NCI-H146 treated with DMSO at 0.1 percent for 48 hours (cell line): Measurements from ENCODE around the gene GRIP2.

Experiments
- DNase-seq: peaks from one replicate; lab custom pipeline; 2025; ENCODE audit not compliant: unreplicated experiment; lab: John Stamatoyannopoulos, UW

The GRIP2 gene

DNA sequence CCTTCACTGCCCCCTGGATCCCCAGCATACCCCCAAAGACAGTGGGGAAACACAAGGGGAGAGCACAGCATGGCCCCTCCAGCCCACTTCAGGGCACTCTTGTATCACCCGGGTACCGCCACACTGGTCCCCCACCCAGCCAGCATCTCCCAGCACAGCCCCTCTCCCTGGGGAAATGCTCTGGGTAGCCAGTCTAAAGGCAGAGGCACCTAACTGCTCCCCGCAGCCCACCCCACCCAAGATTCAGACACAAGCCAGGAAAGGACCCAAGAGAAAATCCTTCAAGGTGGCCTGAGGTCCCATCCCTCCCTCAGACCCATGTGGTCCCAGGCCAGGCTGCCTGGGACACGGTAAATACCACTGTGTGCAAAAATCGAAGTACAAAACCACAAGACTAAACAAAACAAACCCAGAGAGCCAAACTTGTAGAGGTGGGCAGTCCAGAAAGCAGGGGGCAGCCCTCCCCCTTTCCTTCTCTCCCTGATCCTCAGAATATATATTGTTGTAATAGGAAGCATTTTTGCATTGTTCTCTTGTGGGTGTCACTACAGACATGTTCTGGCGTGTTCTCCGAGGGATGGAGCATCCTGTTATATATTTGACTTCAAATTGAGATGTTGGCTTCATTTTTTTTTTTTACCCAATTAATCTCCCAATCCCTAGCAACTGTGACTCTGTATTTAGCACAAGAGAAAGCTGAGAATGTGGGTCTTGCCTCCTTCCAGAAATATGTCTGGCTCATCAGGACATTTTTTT, 51.7 kb downstream of the GRIP2 start:
- DNase-seq = no peak

DNA sequence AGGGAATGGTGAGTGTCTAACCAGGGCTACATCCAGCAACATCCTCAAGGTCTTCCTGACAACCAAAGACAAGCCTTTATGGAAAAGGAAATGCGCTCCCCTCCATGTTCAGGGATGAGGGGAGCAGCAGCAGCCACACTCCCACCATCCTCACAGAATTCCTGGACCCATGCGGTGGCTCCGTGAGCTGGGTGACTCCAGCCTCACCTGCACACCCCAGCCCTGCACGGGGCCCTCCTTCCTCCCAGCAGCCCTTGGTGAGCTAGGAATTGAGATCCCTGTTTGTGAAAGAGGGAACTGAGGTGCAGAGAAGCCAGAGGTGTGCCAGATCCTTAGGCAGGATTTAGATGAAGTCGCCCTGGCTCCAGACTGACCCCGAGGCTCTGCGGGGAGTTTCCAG, 52.3 kb downstream of the GRIP2 start:
- DNase-seq = no peak

DNA sequence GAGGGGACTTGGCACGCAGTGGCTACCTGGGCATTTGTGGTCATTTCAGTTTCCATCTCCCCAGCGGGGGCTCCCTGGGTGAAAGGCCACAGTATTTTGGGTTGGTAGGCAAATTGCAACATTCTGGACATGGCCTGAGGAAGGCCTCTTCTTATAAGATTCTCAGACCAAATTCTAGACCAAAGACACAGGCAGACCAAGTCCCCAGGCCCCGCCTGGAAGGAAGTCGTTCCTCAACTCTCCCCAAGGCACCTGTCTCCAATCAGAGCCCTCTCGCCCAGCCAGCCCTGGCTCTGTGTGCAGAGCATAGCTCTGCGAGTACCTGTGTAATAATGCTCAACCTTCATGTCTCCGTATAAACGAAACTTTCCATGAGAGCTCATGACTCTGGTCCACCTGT, 53.1 kb downstream of the GRIP2 start:
- no peak for DNase-seq

DNA sequence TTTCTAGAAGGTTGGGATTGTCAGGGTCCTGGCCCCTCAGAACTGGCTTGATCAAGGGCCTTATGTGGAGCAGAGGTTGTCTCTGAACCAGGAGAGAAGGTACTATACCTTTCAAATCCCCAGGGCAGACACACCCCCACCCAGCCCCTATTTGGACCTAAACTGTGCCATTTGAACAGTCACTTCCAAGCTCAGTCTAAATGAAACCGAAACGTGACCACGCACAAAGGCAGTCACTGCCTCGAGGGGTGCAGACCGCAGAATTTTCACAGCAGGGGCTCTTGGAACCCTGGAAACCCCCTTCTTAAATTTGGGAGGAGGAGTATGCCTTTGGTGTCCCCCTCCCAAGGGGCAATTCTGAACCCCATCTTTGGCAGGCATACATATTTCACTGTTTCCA, 53.7 kb downstream of the GRIP2 start:
- DNase-seq = no peak

DNA sequence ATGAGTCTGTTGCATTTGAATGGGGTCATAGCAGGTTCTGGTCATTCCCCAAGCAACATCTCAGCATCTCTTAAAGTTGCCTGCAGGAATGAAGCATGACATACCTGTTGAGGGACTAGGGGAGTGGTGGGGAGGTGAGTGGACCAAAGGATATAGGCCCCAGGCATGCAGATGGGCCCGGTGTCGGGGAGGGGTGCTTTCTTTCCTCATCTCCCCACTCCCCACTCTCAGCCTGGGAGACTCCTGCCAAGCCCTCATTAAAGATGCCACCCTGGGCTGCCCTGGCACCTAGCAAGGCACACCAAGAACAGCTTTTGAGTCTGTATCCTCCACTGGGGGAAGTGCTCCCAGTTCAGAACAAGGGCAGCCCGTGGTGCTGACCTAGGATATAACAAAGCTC, 54.2 kb downstream of the GRIP2 start:
- DNase-seq = no peak

DNA sequence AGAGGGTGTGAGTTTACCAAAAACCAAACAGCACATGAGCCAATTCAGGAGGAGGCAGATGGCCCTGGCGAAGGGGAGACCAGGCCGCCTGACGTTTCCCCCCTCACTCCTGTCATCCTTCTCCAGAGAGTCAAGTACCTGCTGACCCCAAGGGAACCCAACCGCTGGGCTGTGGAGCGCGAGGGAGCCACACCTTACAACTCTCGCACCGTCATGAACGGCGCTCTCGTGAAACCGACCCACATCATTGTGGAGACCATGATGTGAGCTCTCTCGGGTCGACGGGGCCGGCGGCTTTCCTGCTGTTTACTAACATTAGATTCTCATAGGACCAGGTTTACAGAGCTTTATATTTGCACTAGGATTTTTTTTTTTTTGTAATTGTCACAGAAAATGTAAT, 55.4 kb downstream of the GRIP2 start:
- DNase-seq = no peak

DNA sequence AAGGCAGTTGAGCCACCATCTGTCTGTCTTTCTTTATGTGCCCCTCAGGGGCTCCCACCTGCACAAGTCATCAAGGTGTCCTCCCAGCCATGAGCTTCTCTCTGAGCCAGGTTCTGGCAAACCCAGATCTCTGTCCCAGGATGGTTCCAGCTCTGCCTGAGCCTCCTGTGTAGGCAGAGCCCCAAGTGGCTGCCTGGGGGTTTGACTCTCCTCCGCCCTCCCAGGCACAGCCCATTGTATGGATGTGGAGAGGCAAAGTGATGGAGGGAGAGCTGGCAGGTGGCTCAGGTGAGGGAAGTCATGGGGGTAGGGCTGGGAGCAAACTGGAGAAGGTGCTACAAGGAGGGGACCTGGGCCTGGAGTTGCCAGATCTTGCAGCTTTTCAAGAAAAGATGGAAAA, 56.9 kb downstream of the GRIP2 start:
- no peak for DNase-seq

DNA sequence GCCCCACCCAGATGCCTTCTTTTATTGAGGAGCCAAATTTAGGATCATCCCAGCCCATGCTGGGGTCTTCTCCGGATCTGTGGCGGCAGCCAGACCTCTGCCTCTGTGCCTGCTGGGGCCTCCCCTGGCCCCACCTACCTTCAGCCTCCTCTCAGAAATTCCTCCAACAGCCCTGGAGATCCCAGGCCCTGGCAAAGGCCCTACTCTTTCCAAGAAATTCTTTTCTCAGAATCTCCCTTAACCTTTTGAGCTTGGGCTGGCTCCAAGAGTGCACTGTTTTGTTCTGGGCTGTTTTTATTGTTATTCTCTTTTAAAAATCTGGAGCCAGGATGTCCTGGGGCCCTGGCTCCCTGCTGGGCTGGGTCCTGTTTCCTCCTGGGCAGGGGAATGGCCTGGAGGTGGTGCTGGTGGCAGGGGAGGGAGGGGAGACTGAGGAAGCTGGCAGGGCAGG, 57.8 kb downstream of the GRIP2 start:
- DNase-seq = no peak

DNA sequence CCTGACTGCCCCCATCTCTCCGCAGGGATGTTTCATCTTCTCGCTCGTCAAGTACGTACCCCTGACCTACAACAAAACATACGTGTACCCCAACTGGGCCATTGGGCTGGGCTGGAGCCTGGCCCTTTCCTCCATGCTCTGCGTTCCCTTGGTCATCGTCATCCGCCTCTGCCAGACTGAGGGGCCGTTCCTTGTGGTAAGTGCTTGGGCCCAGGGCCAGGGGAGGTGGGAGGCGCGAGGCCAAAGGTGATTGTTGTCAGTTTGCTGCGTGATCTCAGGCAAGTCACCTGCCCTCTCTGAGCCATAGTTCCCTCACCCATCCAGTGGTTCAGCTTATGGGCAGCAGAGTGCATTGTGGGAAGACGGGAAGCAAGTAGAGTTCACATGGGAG, 58.5 kb downstream of the GRIP2 start:
- DNase-seq = no peak

DNA sequence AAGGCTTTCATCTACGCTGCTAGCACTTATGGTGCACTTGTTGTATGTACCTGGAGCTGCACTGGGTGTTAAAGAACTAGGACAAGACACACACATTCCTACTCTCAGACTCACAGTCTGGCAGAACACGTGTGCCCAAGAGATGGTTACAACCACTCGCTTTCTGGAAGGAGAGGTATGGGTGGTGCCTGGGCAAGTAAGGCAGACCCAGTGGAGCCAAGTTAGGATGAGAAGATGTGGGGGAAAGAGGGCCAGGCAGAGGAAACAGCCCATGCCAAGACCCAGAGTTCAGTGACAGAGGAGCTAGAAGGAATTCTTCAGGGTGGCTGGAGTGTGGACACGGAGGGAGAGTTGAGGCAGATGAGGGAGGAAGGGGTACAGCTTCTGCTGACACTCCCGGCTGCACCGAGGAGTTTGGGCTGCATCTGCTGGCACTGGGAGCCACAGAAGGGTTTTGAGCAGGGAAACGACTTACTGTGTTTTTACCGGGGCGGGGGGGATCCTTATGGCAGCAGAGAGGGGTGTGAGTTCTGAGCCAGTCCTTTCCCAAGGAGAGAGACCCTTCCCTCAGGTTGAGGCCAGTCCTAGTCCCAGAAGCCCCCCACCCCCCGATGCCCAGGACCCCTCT, 59.0 kb downstream of the GRIP2 start:
- DNase-seq = no peak

DNA sequence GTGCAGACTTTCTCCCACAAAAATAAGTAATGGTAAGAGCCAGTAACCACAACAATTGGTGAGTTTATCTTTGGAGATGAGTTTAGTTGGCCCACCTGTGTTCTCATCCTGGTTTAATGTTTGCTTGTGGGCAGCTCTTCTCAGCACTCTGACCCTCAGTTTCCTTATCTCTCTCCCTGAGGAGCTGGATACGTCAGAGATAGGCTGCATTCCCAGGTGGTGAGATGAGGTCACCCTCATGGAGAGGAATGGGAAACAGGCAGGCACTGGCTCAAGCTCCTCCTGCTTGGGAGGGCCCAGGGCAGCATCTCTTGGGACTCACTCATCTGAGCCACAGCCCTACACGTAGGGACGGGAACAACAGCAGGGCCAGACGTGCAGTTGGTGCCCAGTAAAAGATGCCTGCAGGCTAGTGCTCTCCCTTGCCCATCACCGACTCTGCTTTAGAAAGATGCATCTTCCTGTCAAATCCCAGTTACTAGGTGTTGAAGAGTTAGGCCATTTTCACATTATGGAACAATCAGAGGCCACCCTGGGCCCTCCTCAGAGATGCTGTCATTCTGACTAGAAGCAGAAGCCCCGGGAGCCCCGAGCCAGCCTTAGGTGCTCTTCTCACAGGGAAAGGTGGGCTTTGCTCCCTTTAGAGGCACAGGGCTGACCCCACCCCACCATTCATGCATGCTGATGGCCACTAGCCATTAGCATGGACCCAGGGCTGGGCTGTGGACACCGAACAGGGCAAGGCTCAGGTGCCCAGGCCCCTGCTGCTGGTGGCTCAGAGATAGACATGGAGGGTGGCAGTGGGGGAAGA, 59.7 kb downstream of the GRIP2 start:
- DNase-seq = no peak

DNA sequence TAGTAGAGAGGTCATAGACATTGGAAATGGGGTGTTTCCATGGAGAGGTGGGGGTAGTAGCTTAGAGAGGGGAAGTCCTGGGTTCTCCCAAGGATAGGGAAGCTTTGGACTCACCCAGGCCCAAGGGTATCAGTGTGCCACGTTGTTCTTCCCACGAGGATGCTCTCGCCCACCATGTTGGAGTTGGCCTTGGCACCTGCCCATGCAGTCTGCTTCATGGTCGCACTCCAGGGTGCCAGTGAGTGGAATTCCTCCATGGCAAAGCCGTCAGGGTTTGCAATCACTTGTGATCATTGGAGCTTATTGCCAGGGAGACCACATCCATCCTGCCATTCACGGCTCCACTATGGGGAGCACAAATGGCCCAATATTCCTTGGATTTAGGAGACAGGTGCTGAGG, 60.6 kb downstream of the GRIP2 start:
- no peak for DNase-seq

DNA sequence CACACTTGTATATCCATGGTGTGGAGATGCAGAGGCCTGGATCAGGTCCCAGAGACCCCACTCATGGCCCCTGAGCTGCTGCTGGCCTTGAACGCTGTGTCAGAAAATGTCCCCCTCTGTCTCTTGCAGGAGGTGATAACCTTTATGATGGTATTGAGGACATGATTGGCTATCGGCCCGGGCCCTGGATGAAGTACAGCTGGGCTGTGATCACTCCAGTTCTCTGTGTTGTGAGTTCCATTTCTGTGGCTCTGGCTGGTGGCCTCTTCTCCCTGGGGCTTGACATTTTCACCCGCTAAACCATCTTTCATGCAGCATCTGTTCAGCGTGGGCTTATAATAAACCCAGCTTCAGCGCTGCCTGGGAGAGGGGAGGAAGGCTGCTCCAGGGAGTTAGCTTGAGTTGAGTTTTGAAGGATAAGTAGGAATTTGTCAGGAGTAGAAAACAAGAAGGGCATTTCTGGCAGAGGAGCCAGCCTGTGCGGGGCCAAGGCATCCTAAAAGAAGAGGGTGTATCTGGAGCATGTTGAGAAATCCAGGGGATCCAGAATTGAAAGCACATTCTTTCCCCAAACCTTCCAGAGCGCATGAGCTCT, 61.1 kb downstream of the GRIP2 start:
- DNase-seq = no peak

DNA sequence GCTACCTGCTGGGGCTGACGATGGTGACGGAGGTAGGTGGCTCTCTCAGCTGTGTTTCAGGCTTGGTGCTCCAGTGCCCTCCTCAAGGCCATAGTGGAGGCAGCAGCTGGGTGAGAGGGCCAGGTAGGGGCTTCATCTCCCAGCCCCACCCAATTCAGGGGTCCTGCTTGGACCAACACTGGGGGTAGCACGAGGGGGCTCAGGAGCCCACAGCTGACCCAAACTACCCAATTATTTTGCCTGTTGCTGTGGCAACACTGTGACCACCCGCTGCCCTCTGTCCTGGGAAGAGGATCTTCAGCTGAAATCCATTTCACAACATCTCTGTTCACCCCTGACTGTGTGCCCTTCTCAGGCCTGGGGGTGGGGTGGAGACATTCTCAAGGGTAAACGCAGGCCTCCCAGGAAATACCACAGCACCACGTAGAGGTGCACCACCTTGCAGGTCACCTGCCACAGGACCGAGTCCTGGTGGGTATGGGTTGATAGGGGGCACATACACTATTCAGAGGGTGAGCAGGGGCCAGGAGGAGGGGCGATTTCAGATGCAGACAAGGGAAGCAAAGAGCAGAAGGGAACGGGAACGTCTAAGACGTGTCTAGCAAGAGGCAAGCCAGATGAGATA, 62.7 kb downstream of the GRIP2 start:
- no peak for DNase-seq

DNA sequence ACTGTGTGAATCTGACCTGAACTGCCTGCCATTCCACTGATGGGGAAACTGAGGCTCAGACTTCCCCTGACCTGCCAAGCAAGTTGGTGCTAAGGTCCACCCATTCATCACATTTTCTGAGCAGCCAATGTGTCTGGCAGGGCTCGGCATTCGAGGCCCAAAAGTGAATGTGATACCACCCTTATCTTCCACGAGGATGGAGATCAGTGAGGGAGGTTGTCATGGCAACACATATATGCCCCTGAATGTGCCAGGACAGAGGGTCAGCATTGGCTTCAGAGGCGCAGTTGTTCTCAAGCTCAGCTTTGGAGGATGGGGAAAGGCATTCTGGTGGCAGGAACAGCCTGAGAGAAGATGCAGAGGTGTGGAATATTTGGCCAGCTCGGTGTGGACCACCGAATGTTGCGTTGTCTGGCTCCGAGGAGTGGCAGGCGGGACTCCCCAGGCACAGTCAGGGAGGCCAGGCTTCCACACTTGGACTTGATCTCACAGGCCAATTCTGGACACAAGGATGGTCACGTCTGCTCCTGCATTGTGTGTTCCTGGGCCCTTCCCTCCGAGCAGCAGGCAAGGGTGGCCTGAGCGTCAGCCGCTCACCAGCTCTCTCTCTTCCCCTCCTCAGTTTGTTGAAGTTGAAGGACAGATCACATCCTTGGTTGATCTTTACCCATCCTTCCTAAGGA, 63.4 kb downstream of the GRIP2 start:
- DNase-seq = no peak

DNA sequence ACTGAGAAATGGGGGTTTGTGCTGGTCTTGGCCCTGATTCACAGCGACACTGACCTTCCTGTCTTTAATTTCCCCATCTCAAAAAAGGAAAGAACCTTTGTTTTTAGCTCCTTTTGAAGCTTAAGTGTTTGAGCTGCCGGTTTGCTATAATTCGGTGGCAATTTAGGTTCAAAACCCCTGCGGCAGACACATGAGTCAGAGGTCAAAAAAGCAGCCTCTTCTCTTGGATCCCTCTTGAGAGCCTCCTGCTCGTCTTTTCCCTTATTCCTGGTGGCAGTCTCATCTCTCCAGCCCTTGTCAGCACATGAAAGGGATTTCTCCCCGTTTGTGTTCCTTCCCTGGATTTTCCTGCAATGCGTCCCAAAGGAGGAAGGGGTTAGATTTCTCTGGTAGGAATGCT, 64.5 kb downstream of the GRIP2 start:
- no peak for DNase-seq

DNA sequence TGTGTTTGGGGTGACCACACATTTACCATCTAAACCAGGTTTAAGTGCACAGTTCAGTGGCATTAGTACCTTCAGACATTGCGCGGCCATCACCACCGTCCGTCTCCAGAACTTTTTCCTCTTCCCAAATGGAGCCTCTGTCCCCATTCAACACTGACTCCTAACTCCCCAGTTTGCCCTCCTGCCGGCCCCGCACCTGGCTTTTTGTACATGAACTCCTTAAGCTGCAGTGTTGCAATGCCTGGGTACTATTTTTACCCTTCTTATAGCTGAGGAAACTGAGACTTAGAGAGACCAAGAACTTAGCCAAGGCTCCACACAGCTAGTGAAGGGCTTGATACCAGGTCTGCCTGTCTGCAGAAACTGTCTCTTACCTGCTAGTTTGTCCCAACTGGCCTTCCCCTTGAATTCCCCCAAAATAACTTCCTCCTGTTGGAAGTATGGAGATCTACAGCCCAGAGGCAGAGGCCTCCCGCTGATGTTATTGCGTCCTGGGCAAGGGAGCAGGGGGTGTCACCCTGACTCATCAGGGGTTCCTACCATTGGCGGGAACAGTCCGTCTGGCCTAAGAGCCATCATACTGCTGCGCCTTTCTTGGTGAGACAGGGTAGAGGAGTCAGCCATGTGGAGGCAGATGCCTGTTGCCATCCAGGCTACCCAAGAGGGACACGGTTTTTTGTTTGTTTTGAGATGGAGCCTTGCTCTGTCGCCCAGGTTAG, 65.6 kb downstream of the GRIP2 start:
- no peak for DNase-seq

DNA sequence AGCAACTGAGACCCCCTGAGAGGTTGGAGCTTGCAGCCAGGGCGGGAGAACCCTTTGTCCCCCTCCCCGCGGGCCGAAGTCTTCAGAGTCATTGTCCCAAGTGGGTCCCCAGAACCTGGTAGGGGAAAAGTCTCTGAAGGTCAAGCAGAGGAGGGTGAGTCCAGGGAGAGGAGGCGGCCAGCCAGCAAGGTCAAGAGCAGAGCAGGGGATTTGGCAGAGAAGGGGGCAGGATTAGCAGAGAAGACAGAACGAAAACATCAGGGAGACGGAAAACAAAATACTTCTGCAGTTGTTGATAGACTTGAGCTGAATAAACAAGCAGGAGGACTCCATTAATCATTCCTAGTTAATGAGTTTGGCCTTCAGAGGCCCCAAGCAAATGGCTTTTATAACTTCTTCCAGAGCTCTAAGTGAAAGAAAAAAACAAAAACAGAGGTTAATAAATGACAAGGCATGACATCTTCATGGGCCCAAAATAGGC, 66.7 kb downstream of the GRIP2 start:
- DNase-seq = no peak

DNA sequence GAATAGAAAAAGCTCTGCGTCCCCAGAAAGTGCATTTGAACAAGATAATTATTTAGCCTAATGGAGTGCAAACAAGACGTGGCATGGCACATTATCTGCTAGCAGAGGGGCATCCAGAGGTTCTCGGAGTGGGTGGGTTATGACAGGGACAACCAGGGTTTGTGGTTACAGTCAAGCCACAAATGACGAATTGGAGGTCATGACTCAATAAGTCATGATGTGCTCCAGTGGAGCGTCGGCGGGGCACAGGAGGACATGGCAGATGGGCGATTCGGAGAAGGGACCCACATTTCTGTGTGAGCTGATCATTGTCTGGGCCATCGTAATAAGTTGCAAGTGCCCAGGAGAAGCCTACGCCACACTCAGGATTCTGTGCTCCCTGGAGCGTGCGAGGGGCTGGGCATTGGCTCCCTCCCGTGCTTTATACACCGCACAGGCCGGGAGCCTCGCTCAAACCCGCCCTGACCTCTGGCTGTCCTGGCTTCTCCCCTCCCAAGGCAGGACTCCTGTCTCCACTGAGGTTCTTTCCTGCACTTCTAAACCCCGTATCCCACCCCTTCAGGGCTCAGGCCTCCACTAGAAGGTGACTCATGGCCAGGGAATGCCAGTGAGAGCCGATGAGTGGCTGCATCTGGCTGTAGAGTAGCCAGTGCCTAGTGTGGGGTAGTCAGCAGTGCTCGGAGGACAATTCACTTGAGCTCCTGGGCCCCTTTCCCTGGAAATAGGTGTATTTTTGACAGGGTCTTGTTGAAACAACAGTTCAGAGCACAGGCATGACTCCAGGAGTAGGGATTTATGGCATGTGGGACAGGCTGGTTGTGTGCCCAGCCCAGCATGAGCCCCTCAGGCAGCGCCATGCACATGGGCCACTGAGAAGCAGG, 67.4 kb downstream of the GRIP2 start:
- no peak for DNase-seq
